Measurements from ENCODE around the gene PROB1. TPM values are rescaled to one million over a fixed set of nuclear protein-coding genes. Genes with fewer than 3 reads are reported as not detected.

The PROB1 gene
- total and polyA plus RNA-seq, 2 of the 13 experiments (the other 11 are each of a cell fraction or from before 2014, with no cell fraction given): 0.69 to 1.1 TPM

GRCh38 chr5:139394123-139394653, 716 bp downstream of the PROB1 start (continued):
- TF ChIP-seq MBNL3 (CRISPR knock-in tag; conservative IDR thresholded peaks at IDR 0.05) (no peak), AKNA (CRISPR knock-in tag; IDR thresholded peaks at IDR 0.05; ENCODE audit: borderline replicate concordance) (no peak), ZNF773 (CRISPR knock-in tag; IDR thresholded peaks at IDR 0.05; ENCODE audit: borderline replicate concordance) (no peak), MIER3 (CRISPR knock-in tag; IDR thresholded peaks at IDR 0.05; ENCODE audit: borderline replicate concordance) (no peak), GLI4 (CRISPR knock-in tag; IDR thresholded peaks at IDR 0.05; ENCODE audit: borderline replicate concordance) (no peak), ZNF687 (CRISPR knock-in tag; IDR thresholded peaks at IDR 0.05) (no peak)
- TF ChIP-seq, protein P1, sequence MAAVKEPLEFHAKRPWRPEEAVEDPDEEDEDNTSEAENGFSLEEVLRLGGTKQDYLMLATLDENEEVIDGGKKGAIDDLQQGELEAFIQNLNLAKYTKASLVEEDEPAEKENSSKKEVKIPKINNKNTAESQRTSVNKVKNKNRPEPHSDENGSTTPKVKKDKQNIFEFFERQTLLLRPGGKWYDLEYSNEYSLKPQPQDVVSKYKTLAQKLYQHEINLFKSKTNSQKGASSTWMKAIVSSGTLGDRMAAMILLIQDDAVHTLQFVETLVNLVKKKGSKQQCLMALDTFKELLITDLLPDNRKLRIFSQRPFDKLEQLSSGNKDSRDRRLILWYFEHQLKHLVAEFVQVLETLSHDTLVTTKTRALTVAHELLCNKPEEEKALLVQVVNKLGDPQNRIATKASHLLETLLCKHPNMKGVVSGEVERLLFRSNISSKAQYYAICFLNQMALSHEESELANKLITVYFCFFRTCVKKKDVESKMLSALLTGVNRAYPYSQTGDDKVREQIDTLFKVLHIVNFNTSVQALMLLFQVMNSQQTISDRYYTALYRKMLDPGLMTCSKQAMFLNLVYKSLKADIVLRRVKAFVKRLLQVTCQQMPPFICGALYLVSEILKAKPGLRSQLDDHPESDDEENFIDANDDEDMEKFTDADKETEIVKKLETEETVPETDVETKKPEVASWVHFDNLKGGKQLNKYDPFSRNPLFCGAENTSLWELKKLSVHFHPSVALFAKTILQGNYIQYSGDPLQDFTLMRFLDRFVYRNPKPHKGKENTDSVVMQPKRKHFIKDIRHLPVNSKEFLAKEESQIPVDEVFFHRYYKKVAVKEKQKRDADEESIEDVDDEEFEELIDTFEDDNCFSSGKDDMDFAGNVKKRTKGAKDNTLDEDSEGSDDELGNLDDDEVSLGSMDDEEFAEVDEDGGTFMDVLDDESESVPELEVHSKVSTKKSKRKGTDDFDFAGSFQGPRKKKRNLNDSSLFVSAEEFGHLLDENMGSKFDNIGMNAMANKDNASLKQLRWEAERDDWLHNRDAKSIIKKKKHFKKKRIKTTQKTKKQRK (IDR thresholded peaks at IDR 0.05; ENCODE audit: low read length): no peak
- TF ChIP-seq, protein P2, sequence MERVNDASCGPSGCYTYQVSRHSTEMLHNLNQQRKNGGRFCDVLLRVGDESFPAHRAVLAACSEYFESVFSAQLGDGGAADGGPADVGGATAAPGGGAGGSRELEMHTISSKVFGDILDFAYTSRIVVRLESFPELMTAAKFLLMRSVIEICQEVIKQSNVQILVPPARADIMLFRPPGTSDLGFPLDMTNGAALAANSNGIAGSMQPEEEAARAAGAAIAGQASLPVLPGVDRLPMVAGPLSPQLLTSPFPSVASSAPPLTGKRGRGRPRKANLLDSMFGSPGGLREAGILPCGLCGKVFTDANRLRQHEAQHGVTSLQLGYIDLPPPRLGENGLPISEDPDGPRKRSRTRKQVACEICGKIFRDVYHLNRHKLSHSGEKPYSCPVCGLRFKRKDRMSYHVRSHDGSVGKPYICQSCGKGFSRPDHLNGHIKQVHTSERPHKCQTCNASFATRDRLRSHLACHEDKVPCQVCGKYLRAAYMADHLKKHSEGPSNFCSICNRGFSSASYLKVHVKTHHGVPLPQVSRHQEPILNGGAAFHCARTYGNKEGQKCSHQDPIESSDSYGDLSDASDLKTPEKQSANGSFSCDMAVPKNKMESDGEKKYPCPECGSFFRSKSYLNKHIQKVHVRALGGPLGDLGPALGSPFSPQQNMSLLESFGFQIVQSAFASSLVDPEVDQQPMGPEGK (CRISPR knock-in tag; IDR thresholded peaks at IDR 0.05): no peak
